Activated CD8-positive, alpha-beta T cell treated with anti-CD3 and anti-CD28 coated beads, Interleukin-2, amount 10 ng/mL, durations not matched to agents 7 days and 5 days (primary cell): Measurements from ENCODE around the gene DGKG. TPM values are rescaled to one million over a fixed set of nuclear protein-coding genes. Genes with fewer than 3 reads are reported as not detected.

Experiments used
- ATAC-seq: fragments of 150-1000 bp; cut with Tn5 transposase; one replicate; pipeline ENCODE4 v1.10.0; 2021; ENCODE audit warnings: moderate library complexity
- CTCF ChIA-PET: fragments of 350-600 bp; sonication (Branson Sonifier 250); formaldehyde crosslinking; loops from one replicate; lab custom pipeline; 2021; ENCODE audit warnings: antibody characterized with exemption; lab: Charles Lee
- POLR2A ChIA-PET: fragments of 350-600 bp; sonication (Branson Sonifier 250); formaldehyde crosslinking; loops from one replicate; lab custom pipeline; 2021; ENCODE audit warnings: antibody characterized with exemption; lab: Charles Lee
- DNase-seq: peaks from one replicate; pipeline ENCODE4 v3.0.0-alpha.2; 2020
- H3K27ac Mint-ChIP-seq: one replicate; pipeline ENCODE4 v1.8.0; 2021; ENCODE audit warnings: mild to moderate bottlenecking, mixed read lengths
- H3K27me3 Mint-ChIP-seq: one replicate; pipeline ENCODE4 v1.8.0; 2021; ENCODE audit warnings: low read depth, mixed read lengths
- H3K36me3 Mint-ChIP-seq: one replicate; pipeline ENCODE4 v1.8.0; 2021; ENCODE audit warnings: low read depth, mixed read lengths
- H3K4me1 Mint-ChIP-seq: one replicate; pipeline ENCODE4 v1.8.0; 2021; ENCODE audit warnings: low read depth, mixed read lengths
- H3K4me3 Mint-ChIP-seq: one replicate; pipeline ENCODE4 v1.8.0; 2021; ENCODE audit warnings: mild to moderate bottlenecking, mixed read lengths
- H3K9me3 Mint-ChIP-seq: one replicate; pipeline ENCODE4 v1.8.0; 2022; ENCODE audit warnings: mixed read lengths; ENCODE audit not compliant: insufficient read depth
- total RNA-seq, 2 experiments: library from RNA; stranded (reverse); gene quantifications; one replicate each; pipeline ENCODE4 v1.2.3, GENCODE V29; 2021

The DGKG gene
- total RNA-seq, 2 experiments from 2014 or later = 0.37 to 0.42 TPM

DNA sequence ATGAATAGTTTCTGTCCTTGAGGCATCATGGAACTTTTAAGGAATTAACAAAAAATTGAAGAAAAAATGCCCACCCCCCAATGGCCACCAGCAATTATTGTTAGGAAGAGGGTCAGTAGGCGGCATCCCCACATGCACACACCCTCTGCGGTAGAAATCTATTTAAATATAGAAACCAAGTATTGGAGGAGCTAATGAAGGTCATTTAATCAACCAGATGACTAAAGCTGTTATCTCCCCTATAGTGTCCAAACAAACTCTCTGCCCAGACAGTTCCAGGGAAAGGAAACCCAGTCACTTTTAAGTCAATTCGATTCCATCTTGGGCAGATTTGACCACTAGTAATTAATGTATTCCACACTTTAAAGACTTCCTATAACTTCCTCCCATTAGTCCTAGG is 47.1 kb downstream of the DGKG start:
- Mint-ChIP-seq H3K27ac (no peak overlapping the region), H3K27me3 (no peaks in the 10 kb centered on the region), H3K4me3 (no peak overlapping the region), H3K4me1 (no peaks in the 10 kb centered on the region), H3K9me3 (no peaks in the 10 kb centered on the region), H3K36me3 (no peaks in the 10 kb centered on the region)
- CTCF ChIA-PET = interaction anchor here (1.1 kb wide), 1 partner anchor 18 kb away, joined by 3 read pairs; no protein-coding TSS in a partner anchor
- DNase-seq (no peak), ATAC-seq (no peak)
- POLR2A ChIA-PET = no interaction called here

DNA sequence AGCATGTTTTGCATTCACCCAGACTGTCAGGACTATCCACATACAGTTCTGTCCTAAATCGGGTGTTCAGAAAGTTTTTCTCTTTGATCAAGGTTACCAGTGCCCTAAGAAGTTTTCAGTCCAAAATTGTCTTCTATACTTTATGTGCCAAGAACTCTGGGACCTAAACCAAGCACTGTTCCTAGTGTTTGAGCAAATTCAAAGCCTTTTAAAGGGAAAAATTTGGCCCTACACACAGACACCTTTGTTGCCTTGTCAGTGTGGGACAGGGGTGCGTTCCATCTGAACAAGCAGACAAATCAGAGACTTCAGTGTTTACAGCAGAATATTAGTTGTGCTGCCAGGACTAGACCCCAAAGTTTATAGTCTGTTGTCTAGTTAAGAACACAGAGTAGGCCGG is 50.6 kb downstream of the DGKG start:
- Mint-ChIP-seq H3K27ac (no peak overlapping the region), H3K27me3 (peaks cover 2% of the 10 kb centered on the region), H3K4me3 (no peak overlapping the region), H3K4me1 (no peaks in the 10 kb centered on the region), H3K9me3 (no peaks in the 10 kb centered on the region), H3K36me3 (no peaks in the 10 kb centered on the region)
- ChIA-PET POLR2A (no interaction called here), CTCF (no interaction called here)
- no peak for DNase-seq
- ATAC-seq = no peak

DNA sequence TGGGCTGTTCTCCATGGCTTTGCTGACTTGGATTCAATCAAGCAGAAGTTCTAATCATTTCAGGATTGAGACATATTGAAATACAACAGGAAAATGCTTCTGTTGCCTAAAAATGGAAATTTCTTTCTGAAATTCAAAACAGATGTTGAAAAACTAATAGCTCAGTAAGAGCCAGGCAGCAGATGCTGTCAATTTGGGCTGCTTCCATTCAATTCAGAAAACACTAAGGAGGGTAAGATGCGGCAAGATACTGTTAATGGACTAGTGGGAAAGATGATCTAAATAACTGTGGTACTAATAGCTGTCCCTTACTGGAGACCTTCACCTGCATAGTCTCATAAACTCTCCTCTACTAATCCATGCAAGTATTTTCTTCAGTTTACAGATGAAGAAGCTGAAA is 53.5 kb downstream of the DGKG start:
- no peak for ATAC-seq
- ChIA-PET CTCF (interaction anchor here (1.3 to 1.7 kb wide), 2 partner anchors 49 to 232 kb away, joined by 3 to 6 read pairs; no protein-coding TSS in a partner anchor), POLR2A (no interaction called here)
- no peaks in the 10 kb centered on the region for H3K4me1 Mint-ChIP-seq
- no peak overlapping the region for H3K27ac Mint-ChIP-seq
- H3K9me3 Mint-ChIP-seq = no peaks in the 10 kb centered on the region
- H3K27me3 Mint-ChIP-seq = peaks cover 2% of the 10 kb centered on the region
- no peak overlapping the region for H3K4me3 Mint-ChIP-seq
- no peak for DNase-seq
- H3K36me3 Mint-ChIP-seq = no peaks in the 10 kb centered on the region

DNA sequence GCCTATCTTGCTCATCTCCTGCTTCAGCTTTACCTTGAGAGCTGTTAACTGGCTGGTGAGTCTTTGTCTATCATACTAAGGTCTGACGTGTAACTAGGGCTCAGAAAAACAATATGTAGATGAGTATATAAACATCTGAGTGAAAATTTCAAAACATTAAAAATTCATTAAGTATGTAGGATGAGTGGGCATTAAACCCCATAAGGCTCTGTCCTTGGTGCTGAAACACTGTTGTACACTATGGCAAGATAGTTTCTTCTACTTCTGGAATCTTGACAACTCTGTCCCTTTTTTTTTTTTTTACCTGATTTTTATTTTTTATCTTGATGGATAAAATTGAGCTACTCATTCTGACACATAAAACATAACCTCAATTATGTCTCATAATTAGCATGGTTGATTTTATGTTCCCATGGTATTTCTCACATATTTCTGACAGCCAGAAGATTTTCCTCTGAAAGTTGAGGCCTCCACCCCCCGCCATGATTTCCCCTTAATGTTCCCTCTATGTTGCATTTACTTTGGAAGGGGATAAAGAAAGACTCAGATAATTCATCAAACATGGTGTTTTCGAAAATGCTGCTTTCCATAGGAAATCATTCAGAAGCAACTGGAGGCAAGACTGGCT is 54.3 kb downstream of the DGKG start:
- H3K4me1 Mint-ChIP-seq = no peaks in the 10 kb centered on the region
- H3K4me3 Mint-ChIP-seq = no peak overlapping the region
- no peaks in the 10 kb centered on the region for H3K36me3 Mint-ChIP-seq
- H3K27me3 Mint-ChIP-seq = peaks cover 2% of the 10 kb centered on the region
- no peaks in the 10 kb centered on the region for H3K9me3 Mint-ChIP-seq
- peak; percentile 52 for DNase-seq
- no peak overlapping the region for H3K27ac Mint-ChIP-seq
- ChIA-PET CTCF (interaction anchor here (1.1 to 1.3 kb wide), 2 partner anchors 48 to 233 kb away, joined by 3 read pairs; no protein-coding TSS in a partner anchor), POLR2A (no interaction called here)
- ATAC-seq = no peak

DNA sequence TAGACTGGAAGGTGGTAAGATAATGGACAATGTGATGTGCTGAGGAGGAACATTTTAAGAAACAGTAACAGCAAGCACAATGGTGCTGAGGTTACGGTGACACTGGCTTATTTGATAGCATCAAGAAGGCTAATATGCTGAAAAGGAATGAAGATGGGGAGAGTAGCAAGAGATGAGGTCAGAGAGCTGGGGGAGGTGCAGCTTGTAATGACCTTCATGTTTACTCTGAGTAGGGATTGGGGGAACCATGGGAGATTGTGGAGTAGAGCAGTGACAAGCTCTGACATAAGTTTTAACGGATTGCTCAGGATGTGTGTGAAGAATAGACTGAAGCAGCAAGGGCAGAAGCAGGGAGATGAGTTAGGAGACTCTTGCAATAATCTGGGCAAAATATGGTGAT is 56.7 kb downstream of the DGKG start:
- no peak for DNase-seq
- Mint-ChIP-seq H3K9me3 (no peaks in the 10 kb centered on the region), H3K27me3 (peaks cover 2% of the 10 kb centered on the region), H3K4me1 (no peaks in the 10 kb centered on the region), H3K27ac (no peak overlapping the region), H3K4me3 (no peak overlapping the region), H3K36me3 (no peaks in the 10 kb centered on the region)
- CTCF ChIA-PET = no interaction called here
- POLR2A ChIA-PET = no interaction called here
- no peak for ATAC-seq

DNA sequence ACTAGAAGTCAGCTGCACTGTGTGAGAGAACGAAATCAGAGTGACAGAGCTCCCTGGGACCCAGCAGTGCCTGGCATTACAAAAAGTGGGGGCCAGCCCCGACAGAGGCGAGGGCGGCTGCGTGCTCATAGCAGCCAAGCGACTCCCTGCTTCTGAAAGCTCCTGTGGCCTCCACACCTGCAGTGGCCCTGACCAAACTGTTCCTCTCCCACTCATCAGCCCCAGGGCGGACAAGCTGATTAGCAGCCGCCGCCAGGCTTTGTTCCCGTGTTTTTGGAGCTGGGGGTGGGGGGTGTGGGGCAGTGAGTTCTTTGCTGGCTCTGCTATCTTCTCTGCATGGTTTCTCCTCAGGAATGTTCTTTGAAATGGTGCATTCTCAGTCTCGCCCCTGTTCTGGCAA is 58.1 kb downstream of the DGKG start:
- H3K4me1 Mint-ChIP-seq = no peaks in the 10 kb centered on the region
- peaks cover under 1% of the 10 kb centered on the region for H3K27me3 Mint-ChIP-seq
- no peaks in the 10 kb centered on the region for H3K36me3 Mint-ChIP-seq
- no peak overlapping the region for H3K27ac Mint-ChIP-seq
- H3K4me3 Mint-ChIP-seq = no peak overlapping the region
- ChIA-PET POLR2A (no interaction called here), CTCF (no interaction called here)
- ATAC-seq = no peak
- DNase-seq = no peak
- no peaks in the 10 kb centered on the region for H3K9me3 Mint-ChIP-seq

DNA sequence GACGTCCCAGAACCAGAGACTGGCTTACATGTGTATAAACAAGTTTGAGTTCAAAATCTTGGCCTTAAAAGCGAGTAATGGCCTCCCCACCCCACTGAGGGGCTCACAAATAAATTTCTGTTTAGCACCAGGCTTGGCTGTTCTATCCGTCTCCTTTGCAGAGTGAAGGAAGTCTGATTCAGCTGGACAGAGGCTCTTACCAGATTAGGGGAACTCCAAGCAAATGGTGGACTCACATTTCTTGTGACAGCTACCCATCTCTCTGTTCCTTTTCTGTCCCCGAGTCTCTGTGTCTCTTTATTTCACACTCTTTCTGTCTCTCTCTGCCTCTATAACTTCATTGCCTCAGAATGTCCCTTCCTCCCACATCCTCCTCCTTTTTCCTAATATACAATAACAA is 62.7 kb downstream of the DGKG start:
- H3K4me1 Mint-ChIP-seq = no peaks in the 10 kb centered on the region
- ATAC-seq = no peak

DNA sequence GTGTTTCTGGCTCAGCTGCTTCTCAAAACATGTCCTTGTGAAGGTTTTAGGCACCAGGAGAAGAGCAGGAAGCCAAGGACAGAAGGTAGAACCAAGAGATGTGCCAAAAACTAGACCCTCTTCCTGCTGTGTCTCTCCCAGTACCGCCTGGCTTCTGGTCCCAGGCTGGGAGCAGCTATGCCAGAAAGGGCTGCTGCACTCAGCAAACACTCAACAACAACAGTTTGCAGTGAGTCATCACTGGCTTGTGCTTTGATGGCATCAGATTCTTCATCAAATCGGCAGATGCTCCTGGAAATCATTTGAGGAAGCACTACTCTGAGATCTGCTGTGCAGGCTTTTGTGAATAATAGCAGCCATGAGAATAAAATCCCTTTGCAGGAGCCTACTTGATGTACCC is 63.2 kb downstream of the DGKG start:
- Mint-ChIP-seq H3K9me3 (no peaks in the 10 kb centered on the region), H3K27me3 (peaks cover 2% of the 10 kb centered on the region), H3K36me3 (no peaks in the 10 kb centered on the region), H3K27ac (no peak overlapping the region), H3K4me3 (no peak overlapping the region), H3K4me1 (no peaks in the 10 kb centered on the region)
- DNase-seq = no peak
- ChIA-PET POLR2A (no interaction called here), CTCF (no interaction called here)
- no peak for ATAC-seq

More for the DNA sequence above, 62.7 kb downstream of the DGKG start:
- DNase-seq = no peak
- Mint-ChIP-seq H3K27ac (no peak overlapping the region), H3K4me3 (no peak overlapping the region), H3K9me3 (no peaks in the 10 kb centered on the region), H3K36me3 (no peaks in the 10 kb centered on the region), H3K27me3 (peaks cover 2% of the 10 kb centered on the region)
- ChIA-PET CTCF (no interaction called here), POLR2A (no interaction called here)

DNA sequence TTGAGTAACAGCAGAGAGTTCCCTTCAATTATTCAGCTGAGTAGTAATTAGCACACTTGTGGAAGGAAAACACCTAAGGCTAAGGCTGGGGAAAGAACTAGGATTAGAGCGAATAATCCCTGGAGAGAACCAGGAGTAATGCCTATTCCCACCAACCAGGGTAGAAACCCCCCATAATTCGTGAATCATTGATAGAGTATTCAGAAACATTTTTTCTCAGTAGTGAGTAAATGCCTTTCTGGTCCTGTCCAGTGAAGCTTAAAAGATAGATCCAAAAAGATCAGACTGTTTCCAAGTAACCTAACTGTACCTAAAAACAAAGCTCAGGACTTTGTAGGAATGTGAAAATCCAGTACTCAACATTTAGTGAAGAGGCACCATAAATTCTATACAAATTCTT is 71.2 kb downstream of the DGKG start:
- H3K36me3 Mint-ChIP-seq = no peaks in the 10 kb centered on the region
- CTCF ChIA-PET = no interaction called here
- ATAC-seq = no peak
- H3K27me3 Mint-ChIP-seq = peaks cover 11% of the 10 kb centered on the region
- H3K9me3 Mint-ChIP-seq = no peaks in the 10 kb centered on the region
- H3K4me3 Mint-ChIP-seq = no peak overlapping the region
- DNase-seq = no peak
- H3K27ac Mint-ChIP-seq = no peak overlapping the region
- POLR2A ChIA-PET = no interaction called here
- no peaks in the 10 kb centered on the region for H3K4me1 Mint-ChIP-seq

DNA sequence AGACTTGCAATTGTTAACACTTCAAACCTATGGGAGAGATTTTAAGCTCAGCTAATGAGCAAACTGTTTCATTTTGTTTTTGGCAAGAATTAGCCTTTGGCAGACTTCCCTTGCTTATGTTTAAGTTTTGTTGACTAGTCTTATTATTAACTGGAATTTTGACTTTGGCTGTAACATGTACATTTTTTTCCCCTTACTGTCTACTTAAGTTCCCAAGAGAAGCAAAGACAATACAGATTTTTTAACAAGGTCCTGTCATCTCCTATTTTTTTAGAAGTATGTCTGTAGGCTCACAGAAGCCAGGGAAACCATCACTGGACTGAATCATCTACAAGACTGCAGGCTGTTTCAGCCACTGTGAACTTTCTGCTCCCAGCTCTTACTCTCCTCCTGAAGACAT is 74.3 kb downstream of the DGKG start:
- H3K9me3 Mint-ChIP-seq = no peaks in the 10 kb centered on the region
- POLR2A ChIA-PET = no interaction called here
- DNase-seq = no peak
- no peaks in the 10 kb centered on the region for H3K36me3 Mint-ChIP-seq
- no peak overlapping the region for H3K4me3 Mint-ChIP-seq
- H3K27ac Mint-ChIP-seq = no peak overlapping the region
- no peak for ATAC-seq
- CTCF ChIA-PET = interaction anchor here (1.5 kb wide), 1 partner anchor 254 kb away, joined by 3 read pairs; no protein-coding TSS in a partner anchor
- no peaks in the 10 kb centered on the region for H3K4me1 Mint-ChIP-seq
- peaks cover 11% of the 10 kb centered on the region for H3K27me3 Mint-ChIP-seq

DNA sequence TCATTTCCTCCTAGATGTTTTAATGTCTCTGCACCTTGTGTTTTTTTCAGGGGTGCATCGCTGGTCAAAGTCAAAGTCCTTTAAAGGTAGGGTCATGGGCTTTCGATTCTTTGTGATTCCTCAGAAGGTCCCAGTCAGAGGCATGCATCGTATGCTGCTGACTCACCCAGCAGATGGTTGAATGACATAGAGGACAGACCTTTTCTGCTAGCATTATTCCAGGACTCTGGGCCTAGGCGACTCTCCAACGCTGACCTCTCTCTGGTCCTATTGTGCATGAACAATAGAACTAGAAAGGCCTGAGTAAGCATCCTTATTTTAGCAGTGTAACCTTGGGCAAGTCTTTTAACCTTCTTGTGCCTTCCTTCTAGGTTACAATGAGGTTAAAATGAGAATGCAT is 75.9 kb downstream of the DGKG start:
- POLR2A ChIA-PET = no interaction called here
- no peaks in the 10 kb centered on the region for H3K4me1 Mint-ChIP-seq
- CTCF ChIA-PET = no interaction called here
- DNase-seq = no peak
- H3K27me3 Mint-ChIP-seq = peaks cover 11% of the 10 kb centered on the region
- H3K9me3 Mint-ChIP-seq = no peaks in the 10 kb centered on the region
- H3K27ac Mint-ChIP-seq = no peak overlapping the region
- H3K4me3 Mint-ChIP-seq = no peak overlapping the region
- no peaks in the 10 kb centered on the region for H3K36me3 Mint-ChIP-seq
- no peak for ATAC-seq

DNA sequence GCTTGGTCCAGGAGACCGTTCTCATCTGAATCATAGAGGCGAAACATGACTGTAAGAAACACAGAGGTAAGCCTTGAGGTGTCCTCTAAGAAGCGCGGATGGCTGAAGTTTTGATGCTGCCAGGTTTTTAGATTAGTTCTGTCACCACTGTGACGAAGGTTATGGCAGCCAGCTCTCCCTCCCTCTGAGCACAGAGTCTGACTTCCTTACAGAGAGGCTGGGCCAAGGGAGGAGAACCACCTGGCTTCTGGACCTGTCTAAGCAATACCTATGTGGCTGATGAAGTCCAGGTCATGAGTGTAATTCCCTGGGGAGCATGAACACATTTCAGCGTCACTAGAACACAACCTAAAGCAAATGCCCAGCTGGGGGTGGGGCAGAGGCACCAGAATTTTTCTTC is 77.4 kb downstream of the DGKG start:
- H3K27ac Mint-ChIP-seq = no peak overlapping the region
- H3K9me3 Mint-ChIP-seq = no peaks in the 10 kb centered on the region
- no peak for ATAC-seq
- POLR2A ChIA-PET = no interaction called here
- no peak for DNase-seq
- CTCF ChIA-PET = no interaction called here
- no peaks in the 10 kb centered on the region for H3K4me1 Mint-ChIP-seq
- H3K27me3 Mint-ChIP-seq = peaks cover 16% of the 10 kb centered on the region
- H3K36me3 Mint-ChIP-seq = no peaks in the 10 kb centered on the region
- no peak overlapping the region for H3K4me3 Mint-ChIP-seq

DNA sequence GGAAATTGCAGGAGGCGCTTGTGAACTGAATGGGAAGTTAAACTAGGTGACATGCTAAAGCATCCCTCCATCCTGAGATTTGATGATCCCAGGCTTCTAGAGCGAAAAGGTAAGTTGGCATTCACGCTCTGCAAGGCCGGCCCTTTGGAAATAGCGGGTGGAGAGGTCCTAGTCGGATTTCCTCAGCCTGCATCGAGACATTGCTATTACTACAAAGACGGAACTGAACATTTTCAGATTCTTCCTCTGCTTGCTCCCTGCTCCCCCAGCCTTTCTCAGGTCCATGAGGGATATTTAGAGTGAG is 77.7 kb downstream of the DGKG start:
- H3K9me3 Mint-ChIP-seq = no peaks in the 10 kb centered on the region
- CTCF ChIA-PET = no interaction called here
- ATAC-seq = no peak

More for the DNA sequence above, 77.7 kb downstream of the DGKG start:
- Mint-ChIP-seq H3K36me3 (no peaks in the 10 kb centered on the region), H3K27ac (no peak overlapping the region), H3K4me3 (no peak overlapping the region), H3K27me3 (peaks cover 15% of the 10 kb centered on the region), H3K4me1 (no peaks in the 10 kb centered on the region)
- DNase-seq = no peak
- POLR2A ChIA-PET = no interaction called here
